ENCODE measurements around the gene ABTB1.

Gene ABTB1

DNA sequence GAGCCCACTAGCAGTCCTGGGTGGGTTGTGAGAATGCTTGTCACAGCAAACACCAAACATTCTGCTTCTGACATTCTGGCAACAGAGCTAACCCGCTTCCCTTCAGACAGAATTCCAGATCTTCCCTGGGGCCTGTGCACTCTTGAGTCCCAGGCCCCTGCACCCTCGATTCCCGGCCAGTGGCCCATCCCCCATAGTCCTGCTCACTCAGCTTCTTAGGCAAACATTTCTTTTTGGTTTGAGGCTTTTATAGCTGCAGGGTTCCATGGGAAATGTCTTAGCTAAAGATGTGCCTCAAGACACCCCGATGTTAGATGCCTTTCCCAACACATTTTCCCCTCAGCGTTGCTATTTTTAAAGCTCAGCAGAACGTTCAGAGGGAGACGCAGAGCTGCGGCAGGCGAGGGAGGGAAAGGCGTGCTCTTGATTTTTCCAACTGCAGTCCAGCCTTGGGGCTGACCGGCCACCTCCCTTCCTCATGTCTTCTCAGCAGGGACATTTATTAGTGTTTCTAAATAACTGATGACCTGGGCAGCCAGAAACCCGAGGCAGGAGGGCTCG lies 35.2 kb downstream of the ABTB1 start:
- DNase-seq: no peak

DNA sequence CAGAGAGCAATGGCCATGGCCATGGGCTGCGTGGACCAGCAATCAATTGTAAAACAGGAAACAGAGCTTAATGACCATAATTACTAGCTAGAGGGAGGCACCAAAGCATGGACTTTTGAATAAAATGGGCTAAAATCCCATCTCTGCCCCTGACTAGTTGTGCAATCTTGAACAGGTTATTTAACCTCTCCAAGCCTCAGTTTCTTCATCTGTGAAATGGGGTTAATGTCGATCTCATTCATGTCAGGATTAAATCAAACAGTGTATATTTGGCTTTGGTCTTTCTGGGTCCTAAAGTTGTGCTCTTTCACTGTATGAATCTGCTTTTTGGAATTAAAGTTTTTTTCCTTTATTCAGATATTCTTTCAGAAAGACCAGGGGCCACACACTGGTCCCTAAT lies 36.1 kb downstream of the ABTB1 start:
- DNase-seq: no peak

DNA sequence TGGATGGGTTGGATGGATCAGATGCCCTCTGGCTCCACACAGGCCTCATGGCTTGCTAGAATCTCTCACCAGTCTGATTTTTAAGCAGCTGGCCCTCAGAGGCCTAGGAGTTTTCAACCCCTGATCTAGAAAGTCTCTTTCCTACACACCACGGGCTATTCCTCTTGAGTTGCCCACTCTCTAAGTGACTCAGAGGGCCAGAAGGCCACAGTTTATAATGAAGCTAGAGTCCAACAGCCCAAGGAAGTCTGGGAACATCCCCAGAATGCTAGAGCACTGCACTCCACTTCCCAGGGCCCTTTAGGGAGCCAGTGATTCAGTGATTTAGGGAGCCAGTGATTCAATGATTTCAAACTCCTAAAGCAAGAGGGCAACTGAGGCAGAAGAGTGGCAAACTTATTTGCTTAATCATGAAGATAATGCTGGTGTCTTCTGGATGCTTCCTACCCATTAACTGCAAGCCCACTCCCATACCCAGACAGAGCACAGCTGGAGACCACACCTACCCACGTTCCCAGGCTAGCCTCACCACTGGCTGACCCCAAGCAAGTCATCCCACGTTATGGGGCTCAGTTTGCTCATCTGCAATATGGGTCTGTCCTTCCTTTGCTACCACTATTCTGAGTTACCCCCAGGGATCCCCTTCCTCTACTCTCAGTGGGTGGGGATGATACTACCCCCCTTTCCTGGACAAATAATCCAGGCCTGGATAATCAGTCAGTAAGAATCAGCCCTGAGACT lies 36.7 kb downstream of the ABTB1 start:
- DNase-seq: no peak

DNA sequence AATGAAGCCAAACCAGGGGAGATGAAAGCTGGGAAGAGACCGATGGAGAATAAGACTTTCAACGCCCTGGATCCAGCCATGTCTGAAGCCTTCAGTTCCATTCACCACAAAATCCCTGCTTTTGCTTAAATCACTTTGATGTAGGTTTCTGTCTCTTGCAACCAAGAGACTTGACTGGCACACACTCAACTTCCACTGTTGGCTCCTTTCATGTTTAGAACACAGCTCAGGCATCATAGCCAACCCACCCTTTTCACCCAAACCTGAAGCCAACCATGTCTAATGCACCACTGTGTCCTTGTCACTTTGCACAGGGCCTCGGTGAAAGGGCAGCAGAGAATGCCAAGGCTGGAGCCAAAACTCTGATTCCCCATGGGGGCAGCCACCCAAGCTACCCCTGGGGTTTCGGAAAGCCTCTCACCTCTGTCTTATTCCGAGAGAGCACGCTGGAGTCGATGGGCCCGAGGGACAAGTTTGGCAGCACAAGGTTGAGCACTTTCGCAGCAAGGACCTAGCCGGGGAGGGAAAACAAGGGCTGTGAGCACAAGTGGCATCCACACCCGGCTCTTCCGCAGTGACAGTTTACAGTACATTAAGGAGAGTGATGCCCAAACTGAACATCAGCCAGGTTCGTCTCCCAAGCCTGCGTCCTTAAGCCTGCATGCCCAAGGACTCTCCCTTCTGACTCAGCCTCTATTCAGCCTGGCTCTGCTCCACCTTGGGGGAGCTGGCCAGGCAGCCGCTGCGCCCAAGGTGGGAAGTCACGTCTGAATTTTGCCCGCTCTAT lies 37.6 kb downstream of the ABTB1 start:
- DNase-seq: no peak

DNA sequence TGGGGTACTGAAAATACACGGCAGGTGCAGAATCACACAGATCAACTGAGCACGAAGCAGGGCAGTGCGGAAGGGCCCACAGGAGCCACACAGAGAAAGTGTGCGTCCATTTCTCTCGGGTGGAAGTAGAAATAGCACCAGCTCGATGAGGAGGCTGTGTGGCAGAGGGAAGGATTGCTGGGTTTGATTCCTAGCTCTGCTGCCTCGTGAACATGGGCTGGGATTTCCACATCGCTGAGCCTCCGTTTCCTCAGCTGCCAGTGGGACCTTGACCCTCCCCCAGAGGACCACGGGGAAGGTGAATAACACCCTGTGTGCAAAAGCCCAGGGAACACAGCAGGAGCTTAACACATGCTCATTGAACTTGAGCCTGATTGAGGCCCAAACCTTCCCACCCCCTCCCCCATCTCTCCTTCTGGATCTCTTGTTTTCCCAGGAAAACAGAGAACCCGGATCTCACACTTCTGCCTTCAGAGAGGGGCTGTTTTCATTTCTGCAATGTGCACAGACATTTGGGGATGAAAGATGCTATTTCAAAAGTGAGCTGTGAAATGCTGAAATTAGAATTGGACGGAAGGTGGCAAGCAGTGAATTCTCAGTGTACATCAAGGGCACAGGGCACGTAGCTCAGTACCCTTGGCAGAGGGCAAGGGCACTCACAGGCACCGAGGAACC lies 38.4 kb downstream of the ABTB1 start:
- DNase-seq: no peak

DNA sequence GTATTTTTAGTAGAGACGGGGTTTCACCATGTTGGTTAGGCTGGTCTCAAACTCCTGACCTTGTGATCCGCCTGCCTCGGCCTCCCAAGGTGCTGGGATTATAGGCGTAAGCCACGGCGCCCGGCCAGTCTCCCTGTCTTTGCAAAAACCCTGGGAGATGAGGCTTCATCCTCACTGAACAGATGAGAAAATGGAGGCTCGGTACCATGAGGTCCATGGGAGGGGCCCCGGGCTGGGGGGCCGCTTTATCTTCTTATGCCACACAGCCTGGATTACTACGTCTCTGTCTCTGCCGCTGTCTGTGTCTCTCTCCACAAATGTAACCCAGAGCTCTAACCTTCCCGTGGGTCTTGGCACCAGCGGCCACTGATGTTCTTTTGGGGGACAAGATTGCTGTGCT lies 39.1 kb downstream of the ABTB1 start:
- no peak for DNase-seq

DNA sequence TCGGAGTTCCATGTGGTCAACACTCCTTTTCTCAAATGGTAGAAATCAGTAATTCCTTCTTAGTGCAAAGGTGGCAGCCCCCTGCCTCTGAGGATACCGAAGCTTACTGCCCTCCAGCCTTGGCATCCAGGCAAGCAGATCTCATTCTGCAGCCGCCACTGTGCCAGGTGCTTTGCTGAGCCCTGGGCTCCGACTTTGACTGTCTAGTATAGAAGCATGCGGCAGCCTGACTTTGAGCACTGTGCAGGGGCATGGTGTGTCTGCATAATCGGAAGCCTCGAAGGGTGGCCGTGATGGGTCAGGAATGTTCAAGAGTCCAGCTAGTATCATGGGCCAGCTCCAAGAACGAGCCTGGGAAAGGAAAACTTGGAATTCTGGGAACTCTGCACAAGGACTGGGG lies 39.7 kb downstream of the ABTB1 start:
- no peak for DNase-seq

DNA sequence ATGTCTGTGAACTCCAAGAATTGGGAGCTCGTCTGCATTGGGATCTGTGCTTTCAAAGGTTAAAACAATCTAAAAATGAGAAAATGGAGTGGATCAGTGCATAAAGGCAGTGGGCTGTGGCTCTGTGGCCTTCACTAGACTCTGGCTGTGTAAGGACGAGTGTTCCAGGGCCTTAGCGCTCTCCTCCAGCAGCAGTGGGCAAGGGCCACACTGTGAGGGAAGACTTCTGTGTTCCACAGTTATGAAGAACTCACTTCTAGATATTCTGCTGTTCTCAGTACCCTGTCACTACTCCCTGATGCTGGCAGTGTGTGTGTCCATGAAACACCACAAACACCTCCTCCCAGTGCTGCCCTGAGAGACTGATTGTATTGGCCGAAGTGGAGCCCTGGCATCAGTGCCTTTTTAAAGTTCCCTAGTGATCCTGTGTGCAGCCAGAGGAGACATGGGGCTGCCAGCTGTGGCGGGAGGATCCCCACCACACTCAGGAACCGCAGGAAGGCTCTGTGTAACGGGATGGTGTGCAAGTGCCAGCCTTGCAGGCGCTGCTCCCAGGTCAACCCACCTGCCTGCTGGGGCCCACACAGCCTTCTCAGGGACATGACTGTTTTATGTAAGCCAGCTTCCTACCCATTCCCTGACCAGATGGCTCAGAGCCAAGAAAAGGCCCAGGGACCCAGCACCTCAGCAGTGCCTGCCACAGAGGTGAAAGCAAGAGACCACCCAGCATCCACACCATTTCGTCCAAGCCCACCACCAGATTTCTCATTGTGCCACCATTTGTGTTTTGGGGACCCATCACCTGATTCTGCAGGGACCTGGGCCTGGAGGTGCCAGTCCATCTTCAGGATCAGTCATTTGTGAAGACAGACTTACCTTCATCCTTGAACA lies 40.4 kb downstream of the ABTB1 start:
- no peak for DNase-seq

DNA sequence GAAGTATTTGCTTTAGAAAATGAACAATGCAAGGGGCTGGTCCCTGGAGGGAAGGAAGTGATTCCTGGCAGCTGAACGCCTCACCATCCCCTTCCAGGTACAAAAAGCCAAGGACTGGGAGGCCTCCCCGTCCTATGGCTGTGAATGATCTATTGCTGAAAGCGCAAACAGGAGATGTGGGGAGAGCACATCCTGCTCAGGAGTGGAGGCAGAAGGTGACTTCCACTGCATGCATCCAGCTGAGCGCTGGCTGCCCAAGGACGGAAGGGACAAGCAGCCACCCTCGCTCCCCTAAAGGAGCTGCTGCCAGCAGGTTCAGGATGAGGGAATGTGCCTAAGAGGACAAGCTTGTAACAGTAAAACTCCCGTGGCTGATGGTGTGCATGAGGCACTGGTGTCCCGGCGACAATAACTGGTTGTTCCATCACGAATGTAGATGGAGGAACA lies 41.4 kb downstream of the ABTB1 start:
- no peak for DNase-seq

DNA sequence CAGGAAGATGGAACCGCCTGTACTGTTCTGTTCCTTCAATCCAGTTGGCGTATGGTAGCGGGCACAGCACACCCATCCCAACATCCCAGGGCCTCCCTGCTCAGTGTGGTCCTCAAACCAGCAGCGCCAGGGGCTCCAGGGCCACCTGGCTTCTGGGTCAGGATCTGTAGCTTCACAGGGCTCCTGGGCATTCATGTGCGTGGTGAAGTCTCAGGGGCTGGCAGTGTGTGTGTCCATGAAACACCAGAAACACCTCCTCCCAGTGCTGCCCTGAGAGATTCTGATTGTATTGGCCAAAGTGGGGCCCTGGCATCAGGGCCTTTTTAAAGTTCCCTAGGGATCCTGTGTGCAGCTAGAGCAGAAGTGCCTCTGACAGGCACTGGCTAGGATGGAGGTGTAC lies 42.1 kb downstream of the ABTB1 start:
- no peak for DNase-seq

DNA sequence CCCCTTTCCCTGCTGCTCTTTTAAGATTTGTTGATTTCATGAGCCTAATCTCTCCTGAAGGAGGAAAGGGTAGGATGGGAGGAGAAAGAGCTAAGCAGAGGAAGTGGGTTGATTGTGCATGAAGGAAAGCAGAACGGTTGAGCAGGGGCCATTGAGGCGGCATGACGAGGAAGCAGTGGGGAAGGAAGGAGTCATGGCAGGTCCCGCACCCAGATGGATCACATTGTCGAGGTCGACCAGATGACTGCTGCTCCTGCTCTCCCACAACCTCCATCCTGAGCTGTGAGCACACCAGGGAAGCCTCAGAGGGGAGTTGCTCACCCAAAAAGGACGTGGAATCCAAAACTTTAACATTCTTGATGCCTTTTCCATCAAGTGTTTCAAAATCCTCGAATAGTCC lies 42.8 kb downstream of the ABTB1 start:
- no peak for DNase-seq

DNA sequence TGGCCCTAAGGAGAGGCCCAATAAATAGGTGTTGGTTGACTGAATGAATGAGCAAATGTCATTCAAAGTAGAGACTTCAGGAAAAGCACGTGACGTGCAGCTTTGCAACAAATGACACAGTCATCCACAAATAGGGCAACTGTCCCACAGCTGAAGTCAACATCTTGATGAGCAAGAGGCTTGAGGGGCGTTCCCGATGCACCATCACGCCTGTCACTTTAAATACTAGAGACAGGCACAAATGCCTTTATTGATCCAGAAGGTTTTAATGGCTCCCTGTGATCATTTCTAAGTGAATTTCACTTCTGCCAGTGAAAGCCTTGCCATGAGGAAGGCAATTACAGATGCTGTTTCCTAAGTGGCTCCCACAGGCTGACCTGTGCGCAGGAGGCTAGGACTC lies 43.6 kb downstream of the ABTB1 start:
- no peak for DNase-seq

DNA sequence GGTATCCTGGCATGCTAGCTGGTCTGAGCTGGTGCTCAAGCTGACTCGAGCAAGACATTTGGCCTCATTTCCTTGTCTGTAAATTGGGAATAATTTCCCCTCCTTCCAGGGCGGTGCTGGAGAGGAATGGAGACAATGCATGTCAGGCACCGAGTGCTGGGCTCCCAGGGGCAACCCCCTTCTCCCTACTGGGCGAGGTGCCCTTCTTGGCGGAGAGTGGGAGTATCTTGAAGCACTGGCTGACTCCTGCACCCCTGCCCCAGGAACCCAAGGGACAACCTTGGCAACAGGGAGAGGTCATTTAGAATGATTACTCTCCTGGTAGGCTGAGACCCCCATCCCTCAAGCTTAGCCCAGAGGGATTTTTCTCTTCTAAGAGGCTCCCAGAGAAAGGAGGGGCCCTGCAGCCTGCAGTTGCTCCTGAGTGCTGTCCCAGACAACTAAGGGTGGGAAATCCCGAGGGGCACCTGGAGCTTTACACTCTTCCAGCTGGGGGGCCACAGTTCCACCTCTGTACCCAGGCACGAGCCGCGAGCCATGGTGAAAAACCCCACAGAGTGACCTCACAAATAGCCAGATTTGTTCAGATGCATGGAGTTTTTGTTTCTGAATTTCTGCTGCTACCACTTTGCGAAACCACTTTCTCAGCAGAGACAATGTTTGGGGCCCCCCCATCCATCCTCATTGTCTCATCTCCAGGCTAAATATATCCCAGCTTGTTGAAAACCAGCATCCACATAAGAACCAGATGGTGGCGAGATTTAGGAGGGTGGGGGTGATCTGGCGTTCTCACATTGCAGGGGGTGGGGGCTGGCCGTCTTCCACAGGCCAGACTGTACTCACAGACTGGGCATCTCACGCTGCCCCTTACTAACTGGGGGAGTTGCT lies 44.8 kb downstream of the ABTB1 start:
- no peak for DNase-seq

DNA sequence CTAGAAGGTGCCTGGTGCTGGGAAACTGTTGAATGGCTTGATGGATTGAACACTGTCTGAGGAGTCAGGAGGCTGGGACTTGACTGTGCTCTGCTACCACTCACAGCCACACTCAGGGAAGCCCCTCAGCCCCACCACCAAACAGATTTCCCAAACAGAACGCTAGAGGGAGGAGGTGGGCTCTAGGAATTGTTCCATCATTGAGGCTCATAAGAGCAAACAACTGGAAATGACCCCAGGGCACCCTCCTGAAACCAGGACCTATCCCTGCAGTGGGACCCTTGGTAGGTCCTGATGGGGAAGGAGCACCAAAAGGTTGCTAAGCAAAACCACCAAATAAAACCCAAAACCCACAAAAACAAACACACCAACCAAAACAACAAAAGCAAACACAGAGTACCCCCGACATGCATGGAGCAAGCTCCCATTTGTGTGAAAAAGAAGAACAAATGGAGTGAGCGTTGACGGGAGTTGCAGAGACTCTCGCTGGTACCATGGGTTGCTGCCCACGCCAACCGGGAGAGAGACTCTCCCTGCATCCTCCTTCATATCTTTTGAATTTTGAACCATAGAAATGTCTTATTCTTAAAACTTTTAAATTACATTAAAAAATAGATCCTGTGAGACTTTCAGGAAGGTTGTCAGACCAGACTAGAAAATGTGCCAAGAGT lies 45.6 kb downstream of the ABTB1 start:
- DNase-seq: no peak

DNA sequence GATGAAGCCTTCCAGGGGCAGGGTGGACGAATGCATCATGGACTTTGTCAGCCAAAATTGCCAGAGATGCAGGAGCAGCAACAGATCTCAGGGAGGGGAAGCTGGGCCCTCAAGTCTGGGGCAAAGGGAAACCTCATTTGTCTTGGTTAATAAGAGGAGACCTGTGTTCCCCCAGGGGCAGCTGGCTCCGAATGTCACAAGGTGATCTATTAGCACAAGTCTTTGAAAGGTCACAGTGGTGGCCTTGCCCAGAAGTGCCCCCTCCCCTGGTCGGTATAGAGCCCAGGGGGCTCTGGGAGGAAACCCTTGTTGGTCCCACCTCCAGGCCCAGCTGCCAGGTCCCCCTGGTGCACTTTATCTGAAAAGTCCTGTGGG lies 46.2 kb downstream of the ABTB1 start:
- no peak for DNase-seq

DNA sequence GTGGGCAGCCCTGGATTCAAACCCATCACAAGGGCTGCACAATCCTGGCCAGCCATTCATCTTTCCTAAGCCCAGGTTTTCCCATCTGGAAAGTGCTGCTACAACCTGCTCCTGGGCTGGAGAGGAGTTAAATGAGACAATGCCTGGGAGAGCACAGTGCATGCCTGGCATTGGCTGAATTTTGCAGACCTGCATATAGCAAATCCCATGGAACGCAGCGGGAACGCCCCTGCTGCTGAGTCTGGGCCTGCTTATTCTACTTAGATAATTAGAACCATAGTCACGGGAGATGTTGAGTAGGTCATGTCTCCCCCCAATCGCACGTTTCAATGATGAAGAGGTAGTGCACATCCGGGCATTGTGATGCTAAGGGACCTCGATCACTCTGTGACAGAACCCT lies 46.6 kb downstream of the ABTB1 start:
- DNase-seq: no peak

DNA sequence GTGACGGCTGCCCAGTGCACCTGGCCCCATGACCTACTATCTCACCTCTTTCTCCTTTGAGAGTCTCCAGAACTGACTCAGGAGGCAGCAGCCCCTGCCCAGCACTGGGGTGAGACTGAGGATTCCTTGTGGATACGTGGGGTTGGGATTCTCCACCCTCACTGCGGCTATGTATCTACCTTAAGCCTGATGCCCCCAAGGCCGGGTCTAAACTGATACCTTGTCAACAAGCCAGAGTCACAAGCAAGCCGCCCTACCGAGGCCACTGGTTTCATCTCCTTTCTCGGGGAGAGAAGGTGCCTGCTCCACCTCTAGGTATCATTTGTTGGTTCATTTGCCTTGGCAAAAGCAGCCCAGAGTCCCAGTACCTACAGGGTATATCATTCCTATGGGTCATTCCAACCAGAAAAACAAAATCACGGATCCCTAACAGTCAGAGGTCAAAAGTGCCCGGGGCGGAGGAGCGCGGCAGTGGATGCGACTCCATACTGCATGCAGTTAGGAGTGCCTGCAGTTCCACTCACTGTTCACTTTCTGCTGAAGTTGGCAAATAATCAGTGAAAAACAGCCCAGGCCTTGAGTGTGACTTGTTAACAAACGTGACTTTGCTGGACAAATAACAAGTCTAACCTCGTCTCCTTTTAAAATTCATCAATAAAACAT lies 47.5 kb downstream of the ABTB1 start:
- DNase-seq: no peak

DNA sequence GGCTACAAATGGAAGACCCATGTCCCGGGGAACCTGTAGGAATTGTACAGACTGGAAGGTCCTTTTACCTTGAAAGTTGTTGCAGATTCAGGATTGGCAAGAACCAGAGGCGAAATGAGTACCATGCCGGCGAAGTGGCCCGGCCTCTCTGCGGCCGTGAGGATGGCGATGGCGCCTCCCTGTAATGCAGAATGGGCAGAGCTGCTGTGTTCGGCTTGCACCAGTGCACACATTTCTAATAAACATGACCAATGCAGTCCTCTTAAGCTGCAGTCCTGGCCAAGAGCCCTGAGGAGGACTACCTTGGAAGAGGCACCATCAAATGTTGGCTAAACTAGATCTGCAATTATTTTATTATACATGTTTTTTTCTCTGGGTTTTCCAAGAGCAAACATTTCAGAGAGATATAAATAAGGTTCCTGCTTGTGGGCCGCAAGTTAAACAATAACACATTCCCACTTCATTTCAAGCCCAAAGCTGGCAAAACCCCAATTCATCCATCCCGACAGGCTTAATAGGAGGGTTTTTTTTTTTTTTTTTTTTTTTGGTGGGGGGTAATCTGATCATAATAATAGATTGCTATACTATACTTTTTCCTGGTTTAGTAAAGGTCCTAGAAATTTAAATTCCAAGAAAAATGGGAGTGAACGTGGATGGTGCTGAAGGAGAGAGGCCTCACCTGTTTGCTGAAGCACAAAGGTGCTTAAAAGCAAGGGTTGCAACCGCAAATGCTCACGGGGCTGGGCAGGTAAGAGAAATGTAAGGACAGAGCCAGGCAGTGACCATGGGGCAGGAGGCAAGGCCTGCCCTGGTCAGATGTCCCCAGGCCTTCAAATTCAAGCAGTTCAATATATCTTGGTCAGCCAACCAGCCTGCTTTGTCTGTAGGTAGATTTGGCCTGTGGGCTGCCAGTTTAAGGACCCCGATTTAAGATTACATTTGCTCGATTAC lies 48.5 kb downstream of the ABTB1 start:
- no peak for DNase-seq

Measured in T1000 (cell line).